Measurements from ENCODE around the gene BAHCC1.

GRCh38 chr17:81391936-81392908 is 3.0 kb upstream of the BAHCC1 start:
- TF ChIP-seq CTCF (IDR thresholded peaks at IDR 0.05), result no peak
- peak; percentile 15 to 72 (median 61) for TF ChIP-seq POLR2AphosphoS5 (IDR thresholded peaks at IDR 0.05)
- no peak for TF ChIP-seq POLR2A (IDR thresholded peaks at IDR 0.05)
- no peak for TF ChIP-seq EP300 (IDR thresholded peaks at IDR 0.05)
